Hippocampal formation (tissue), 2 donors: ENCODE measurements around the gene LGMN.
A peak's percentile ranks its signal among the peaks of the same experiment; 100 is the strongest.
"Not testable (repeated sequence)": the region's sequence is repeated elsewhere in the genome, so short reads cannot be mapped to it uniquely, and the experiment has no call there.

Experiments
- DNase-seq, 2 donors: peaks; one replicate each; lab custom pipeline; 2025; lab: John Stamatoyannopoulos, UW

Gene LGMN

DNA sequence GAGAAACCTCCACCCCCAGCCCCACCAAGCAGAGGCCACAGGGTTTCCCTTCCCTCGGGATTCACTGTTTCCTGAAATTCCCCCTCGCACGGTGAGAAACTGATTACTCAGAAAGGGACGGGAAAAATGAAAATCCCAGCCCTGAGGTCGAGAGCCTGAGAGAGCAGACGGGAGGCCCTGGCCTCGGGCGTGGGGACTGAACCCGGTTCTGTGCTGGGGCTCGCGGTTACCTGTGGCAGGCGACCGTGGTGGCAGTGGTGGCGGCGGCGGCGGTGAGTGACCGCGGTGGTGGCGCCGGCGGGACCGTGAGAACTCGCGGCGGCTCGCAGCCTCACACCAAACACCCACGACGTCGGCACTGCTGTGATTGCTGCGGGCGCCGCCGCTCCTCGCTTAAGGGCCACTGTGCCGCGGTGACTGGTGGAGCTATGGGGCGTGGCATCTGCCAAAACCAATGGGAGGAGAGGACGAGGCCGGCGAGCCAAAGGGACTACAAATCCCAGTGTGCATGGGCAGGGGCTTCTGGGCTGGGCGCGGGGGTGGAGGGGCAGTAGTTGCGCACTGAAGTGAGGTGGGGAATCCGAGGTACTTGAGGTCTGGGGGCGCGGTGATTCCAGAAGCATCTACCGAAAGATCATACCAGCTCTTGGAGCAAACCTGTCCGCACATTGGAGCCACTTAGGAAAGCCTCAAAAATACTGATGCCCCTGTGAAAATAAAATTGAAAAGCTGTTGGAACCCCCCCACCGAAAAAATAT is at the start of gene LGMN:
Gene LGMN (minus strand): TSS at position 369 of the 758 bp plus-strand sequence. CDS start 15,841 bp downstream, outside the sequence.
- DNase-seq, result peak; percentile 97 to 98

DNA sequence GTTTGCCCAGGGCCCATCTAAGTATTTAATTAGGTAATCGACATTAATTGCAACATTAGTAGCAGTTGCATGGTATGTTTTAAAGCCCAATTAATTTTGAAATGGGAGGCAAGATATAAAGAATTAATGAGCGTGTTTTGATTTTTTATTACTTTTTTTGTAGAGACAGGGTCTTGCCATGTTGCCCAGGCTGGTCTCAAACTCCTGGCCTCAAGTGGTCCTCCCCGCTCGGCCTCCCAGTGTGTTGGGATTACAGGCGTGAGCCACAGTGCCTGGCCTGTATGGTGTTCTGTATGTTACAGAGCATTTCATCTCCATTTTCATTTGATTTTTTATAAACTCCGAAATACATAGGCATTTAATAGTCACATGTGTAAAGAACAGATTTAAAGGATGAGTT is 46.5 kb upstream of the LGMN start:
- no peak for DNase-seq

DNA sequence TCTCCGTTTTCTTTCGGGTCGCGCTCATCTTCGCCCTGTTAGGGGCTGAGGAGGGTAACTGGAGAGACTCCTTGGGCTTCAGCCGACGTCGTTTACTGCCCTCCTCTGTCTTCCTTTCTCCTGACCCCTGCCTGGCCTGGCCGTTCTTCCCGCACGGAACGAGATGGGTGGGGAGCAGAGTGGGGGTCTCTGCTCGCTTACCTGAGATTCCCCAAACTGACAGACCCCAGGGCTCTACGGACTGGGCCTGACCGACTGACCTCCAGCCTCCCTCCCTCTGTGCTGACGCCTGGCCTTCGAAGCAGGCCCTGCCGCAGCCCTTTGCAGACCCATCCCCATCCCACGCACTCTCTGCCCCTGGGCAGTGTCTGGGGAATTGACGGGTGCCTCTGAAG is 46.1 kb upstream of the LGMN start:
- DNase-seq, result no peak

DNA sequence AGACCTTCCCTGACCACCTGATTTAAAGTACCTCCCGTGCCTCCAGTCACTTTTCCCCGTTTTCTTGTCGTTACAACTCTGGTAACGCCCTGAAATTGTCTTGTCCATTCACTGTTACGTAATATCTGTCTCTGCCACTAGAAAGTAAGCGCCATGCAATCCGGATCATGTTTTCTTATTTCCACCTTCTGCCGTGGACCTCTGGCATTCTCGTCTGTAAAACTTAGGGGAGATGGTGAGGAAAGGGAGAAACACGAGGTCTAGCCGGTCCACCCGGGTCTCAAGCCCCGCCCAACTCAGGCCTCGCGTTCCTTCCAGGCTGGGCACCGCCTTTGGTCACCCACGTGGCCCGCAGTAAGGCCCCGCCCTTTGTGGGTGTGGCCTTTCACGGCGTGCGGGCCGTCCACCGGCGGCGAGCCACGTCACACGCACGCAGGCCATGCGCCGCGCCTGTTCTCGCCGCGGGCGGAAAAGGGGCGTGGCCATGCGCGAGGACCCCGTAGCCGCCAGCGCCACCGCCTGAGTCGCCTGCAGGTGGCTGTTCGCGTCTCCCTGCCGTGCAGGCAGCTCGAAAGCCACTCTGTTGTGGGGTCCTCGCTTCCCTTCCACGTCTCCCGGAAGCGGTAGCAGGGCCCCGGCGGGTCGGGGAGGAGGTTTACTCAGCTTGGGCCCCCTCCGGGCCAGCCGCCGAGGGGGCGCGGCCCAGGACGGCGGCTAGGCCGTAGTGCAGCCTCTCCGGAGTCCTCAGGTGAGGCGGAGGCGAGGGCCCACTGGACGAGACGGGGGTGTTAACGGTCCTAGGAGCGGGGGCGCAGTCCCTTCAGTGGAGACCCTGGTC is 45.5 kb upstream of the LGMN start, which contains the start of gene GOLGA5:
Gene GOLGA5 (plus strand): TSS at position 597 of the 838 bp plus-strand sequence. CDS start 3,133 bp downstream, outside the sequence.
- peak; percentile 97 for DNase-seq

DNA sequence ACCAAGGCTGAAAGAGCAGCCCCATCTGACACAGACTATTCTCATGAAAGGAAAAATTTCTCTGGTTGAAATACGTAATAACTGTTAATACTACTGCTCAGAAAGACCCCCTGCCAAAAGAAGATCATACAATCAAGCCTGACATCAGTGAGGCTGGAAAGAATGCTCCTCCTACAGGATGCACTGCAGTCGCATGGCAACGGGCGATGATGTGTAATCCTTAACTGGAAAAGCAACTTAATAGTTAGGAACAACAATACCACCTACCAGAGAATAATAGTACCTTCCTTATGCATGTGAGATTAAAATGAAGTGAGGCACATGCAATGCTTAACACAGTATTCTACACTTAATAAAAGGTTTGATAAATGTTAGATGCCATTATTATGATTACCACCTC is 44.5 kb upstream of the LGMN start:
- DNase-seq, result no peak

DNA sequence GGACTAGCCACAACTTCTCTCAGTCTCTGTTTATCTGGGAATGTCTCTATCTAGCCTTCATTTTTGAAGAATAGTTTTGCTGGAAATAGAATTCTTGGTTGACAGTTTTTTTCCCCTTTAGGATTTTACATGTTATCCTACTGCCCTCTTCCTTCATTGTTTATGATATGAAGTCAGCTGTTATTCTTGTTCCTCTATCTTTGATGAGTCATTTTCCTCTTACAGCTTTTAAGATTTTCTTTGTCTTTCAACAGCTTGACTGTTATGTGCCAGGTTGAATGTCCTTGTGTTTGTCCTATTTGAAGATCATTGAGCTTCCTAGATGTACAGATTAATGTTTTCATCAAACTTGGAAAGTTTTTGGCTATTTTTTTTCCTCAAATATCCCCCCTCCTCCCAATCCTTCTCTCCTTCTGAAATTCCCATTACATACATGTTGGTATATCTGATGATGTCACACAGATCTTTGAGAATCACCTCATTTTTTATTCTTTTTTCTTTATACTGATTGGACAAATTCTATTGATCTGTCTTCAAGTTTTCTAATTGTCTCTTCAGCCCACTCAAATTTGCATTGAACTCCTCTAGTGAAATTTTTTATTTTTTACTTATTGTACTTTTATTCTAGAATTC is 41.1 kb upstream of the LGMN start:
- DNase-seq, result no peak

DNA sequence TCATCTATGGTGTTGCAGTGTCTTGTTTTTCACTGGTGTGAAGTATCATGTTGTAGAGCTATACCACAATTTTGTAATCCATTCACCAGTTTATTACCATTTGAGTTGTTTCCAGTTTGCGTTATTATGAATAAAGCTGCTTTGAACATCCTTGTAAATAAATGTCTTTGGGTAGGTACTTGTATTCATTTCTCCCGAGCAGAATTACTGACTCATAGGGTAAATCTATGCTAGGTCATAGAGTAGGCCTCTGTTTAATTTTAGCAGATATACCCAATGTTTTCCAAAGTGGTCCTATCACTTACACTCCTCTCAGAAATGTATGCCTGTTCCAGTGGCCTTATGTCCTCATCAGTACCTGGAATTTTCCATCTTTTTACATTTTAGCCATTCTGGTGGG is 39.1 kb upstream of the LGMN start:
- DNase-seq, result no peak

DNA sequence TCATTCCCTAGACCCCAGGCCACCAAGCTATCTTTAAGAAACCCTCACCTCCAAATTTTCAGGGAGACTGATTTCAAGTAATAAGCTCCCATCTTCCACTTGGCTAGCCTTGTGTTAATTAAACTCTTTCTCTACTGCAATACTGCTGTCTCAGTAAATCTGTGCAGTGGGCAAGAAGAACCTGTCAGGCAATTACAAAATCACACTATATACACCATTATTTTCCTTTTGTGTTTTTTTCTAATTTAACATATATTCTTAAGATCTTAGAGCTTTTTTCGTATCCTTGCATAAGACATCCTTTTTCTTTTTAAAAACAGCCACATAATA is 38.0 kb upstream of the LGMN start:
- no peak for DNase-seq

DNA sequence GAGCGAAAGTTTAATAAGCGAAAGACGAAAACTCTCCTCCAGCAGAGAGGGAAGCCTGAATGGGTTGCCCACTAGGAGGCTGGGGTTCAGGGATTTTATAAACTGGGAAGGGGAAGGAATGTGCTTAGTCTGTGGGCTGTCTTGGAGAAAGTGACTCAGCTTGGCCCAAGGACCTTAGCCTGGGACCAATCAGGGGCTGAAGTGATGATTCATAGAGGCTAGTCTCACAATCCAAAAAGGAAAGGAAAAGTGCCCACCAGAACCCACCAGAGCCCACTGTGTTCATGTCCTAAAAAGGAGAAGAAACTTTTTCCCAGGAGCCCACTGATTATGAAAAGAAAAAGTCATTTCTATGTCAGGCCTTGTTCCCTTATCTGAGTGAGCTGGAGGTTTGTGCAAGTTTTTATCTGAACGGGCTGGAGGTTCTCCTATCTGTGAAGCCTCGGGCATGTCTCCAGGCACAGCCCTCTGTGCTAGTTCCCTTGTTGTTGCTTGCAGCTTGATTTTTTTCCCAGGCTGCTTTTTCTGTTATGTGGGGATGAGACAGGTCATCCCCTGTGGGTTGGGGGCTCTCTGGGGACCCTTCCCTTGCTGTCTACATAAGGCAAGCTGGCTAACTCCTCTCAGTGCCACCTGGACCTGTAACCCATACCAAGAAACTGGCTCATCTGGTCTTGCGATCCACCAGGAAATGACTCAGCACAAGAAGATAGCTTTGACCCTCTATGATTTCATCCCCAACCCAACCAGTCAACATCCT is 37.4 kb upstream of the LGMN start:
- DNase-seq, result no peak

DNA sequence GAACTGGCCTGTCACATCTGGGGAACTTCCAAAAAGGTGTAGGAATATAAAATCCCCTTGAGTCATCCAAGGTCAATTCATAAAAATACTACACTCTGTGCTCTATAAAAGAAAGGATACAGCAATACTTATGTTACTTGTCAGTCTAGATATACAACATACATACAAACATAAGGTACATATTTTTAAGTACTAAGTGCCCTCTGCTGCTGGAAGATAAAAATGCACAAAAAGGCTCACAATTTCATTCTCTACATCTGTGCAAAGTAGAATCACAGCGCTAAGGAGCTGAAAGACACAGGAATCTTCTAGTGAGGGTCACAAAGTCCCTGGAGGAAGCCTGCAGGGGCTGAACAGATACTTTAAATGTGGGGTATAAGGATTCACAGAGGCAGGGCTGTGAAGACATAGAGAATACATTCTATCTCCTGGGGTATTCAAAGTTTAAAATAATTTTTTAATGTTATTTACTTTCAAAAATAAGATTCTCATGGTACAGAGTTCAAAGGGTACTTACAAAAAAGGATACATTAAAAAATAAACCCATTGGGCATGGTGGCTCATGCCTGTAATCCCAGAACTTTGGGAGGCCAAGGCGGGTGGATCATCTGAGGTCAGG is 35.5 kb upstream of the LGMN start:
- peak in 1 of 2 donors; percentile 79 for DNase-seq

DNA sequence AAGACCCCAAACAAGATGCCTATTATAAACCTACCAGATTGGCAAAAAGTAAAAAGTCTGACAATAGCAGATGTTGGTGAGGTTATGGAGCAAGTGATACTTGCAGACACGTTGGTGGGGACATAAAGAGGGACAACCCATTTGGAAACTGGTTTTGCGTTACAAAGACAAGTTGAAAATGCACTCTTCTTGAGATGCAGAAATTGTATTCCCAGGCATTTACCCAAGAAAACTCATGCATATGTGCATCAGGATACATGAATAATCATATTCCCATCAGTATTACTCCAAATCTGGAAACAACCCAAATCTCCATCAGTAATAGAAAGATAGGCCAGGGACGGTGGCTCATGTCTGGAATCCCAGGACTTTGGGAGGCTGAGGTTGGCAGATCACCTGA is 32.9 kb upstream of the LGMN start:
- DNase-seq, result no peak

DNA sequence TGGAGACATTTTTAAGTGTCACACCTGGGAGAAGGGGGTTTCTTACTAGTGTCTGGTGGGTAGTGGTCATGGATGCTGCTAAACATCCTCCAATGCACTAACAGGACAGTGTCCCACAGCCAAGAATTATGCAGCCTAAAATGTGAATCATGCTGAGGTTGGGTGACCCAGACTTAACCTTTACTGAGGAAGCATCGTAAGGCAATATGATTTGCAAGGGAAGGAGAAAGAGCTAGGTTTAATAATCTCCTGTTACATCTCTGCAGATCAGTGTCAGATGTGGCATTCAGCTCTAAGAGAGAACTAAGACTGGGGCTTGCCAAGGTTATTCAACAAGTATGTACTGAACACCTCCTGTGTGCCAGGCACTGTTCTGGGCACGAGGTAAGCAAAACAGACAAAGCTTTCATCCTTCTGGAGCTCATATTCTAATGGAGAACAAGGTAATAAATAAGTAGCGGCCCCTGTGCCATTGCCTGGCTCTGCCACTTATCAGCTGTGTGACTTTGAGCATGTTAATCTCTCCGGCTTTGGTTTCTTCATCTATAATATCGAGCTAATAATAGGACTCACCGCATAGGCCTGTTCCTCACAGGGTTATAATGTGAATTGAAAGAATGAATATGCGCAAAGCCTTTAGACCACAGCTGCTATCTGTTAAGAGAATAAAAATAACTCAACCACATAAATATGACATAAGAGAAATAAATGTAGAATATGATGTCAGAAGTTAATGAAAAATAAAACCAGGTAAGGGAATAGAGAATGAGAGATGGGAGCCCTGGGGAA is 32.2 kb upstream of the LGMN start:
- DNase-seq, result no peak

DNA sequence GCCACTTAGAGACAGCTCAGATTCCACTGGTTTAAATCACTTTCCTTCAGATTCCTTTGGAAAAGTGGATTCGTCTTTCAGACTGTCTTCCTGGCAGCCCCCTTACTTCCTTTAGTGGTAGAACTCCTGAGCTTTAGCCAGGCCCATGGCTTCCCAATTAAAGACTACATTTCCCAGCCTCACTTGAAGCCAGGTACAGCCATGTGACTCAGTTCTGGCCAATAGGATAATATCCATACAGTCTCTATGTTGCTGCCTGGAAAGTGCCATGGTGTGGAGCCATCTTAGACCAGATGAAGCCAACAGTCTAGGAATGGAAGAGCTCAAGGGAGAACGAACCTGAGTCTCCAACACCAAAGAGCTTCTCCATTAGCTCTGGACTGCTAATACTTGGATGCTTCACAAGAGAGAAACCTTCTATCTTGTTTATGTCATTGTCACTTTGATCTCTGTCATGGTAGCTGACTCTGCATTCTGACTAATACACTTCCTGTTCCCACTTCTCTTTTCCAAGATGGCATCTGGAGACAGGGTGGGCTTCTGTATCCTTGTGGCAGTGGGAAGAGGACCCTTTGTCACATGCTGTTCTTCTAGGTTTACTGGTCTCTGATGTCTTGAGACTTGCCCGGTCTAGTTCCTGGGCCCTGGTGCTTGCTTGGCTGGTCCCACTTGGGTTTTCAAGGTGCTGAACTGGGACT is 30.6 kb upstream of the LGMN start:
- DNase-seq, result not testable (repeated sequence)

DNA sequence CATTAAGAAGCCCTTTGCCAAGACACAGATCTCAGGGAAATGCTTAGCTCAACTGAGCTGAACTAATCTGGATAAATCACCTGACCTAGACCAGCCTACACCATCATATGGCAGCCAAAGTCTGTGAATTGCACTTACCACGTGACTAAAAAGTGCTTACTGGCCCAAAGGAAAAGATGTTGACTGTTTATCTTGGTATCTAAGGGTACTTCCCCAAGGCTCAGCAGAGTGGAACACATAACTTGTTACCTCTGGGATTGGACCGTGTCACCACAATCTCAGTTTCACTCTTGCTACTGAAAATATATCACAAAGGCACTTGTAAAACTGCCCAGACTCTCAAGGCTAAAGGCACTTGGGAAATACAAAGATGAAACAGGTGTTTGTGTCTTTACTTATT is 26.9 kb upstream of the LGMN start:
- not testable (repeated sequence) for DNase-seq

DNA sequence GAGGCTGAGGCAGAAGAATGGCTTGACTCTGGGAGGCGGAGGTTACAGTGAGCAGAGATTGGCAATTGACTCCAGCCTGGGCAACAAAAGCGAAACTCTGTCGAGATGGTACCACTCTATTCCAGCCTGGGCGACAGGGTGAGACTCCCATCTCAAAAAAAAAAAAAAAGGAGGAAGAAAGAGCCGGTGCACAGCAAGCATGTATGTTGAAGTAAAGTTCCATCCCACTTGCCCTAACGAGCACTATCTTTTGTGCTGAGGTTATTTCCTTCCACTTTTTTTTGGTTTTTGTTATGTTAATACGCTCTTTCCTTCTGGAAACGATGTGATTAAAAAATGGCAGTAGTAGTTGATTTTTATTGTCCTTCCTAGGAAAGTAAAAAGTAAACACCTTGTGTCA is 26.1 kb upstream of the LGMN start:
- no peak for DNase-seq

DNA sequence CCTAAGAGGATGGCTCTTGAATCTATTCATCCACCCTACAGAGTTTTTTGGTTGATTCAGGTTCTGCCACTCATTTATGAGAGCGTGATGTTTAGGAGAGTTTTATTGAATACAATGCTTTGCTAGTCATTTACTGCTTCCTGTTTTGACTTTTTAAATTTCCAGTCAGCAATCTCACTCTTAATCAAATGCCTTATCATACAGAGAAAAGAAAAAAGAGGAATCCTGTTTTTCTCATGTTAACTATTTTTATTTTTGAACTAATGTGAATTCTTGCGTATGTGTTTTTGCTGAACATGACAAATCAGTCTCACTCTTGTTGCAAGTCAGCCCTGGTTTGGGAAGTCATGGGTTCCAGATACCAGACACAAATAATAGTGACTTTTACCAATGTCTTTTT is 22.1 kb upstream of the LGMN start:
- no peak for DNase-seq

DNA sequence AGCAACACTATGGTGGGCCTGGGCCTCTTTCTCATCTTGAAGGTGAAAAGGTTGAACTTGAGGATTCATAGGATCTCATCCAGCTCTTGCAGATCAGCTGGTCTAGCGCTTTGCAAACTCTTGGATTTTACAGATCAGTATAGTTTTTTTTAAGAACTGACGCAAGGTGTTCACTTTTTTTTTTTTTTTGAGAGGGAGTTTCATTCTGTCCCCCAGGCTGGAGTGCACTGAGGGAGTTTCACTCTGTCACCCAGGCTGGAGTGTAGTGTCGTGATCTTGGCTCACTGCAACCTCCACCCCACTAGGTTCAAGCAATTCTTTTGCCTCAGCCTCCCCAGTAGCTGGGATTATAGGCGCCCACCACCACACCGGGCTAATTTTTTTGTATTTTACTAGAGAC is 20.4 kb upstream of the LGMN start:
- DNase-seq, result no peak

DNA sequence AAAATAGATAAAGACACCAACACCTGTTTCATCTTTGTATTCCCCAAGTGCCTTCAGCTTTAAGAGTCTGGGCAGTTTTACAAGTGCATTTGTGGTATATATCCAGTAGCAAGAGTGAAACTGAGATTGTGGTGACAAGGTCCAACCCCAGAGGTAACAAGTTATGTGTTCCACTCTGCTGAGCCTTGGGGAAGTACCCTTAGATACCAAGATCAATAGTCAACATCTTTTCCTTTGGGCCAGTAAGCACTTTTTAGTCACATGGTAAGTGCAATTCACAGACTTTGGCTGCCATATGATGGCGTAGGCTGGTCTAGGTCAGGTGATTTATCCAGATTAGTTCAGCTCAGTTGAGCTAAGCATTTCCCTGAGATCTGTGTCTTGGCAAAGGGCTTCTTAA is 19.8 kb upstream of the LGMN start:
- not testable (repeated sequence) for DNase-seq

DNA sequence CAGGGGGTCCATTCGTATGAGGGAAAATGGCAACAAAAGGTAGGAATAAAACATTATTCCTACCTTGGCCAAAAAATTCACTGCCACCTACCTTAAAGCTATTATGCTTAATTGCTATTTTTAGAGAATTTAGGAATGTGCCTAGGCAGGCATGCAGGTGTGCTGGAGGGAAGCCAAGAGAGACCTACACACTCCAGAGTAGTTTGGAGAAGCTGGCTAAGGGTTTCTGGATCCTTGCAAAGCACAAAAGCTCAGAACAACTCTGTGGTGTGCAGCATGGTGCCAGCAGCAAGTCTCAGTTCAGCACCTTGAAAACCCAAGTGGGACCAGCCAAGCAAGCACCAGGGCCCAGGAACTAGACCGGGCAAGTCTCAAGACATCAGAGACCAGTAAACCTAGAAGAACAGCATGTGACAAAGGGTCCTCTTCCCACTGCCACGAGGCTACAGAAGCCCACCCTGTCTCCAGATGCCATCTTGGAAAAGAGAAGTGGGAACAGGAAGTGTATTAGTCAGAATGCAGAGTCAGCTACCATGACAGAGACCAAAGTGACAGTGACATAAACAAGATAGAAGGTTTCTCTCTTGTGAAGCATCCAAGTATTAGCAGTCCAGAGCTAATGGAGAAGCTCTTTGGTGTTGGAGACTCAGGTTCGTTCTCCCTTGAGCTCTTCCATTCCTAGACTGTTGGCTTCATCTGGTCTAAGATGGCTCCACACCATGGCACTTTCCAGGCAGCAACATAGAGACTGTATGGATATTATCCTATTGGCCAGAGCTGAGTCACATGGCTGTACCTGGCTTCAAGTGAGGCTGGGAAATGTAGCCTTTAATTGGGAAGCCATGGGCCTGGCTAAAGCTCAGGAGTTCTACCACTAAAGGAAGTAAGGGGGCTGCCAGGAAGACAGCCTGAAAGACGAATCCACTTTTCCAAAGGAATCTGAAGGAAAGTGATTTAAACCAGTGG is 15.5 kb upstream of the LGMN start:
- DNase-seq, result not testable (repeated sequence)
